Fibroblast of lung (primary cell): ENCODE measurements around the gene BAZ2A.

Experiments
- CTCF ChIP-seq, 2 donors: IDR thresholded peaks in 1 of 2; conservative IDR thresholded peaks in 1 of 2; 1 replicate in 1 of 2; 2 replicates in 1 of 2; pipeline ENCODE4 v1.5.1; 2011 to 2012; ENCODE audit warnings: low read length in 2 of 2, control low read depth in 1 of 2, inconsistent platforms in 1 of 2, low read depth in 1 of 2, mild to moderate bottlenecking in 1 of 2
- EZH2 ChIP-seq: IDR thresholded peaks from 2 replicates; pipeline ENCODE4 v1.5.1; 2012; ENCODE audit warnings: low read length, control low read depth, mild to moderate bottlenecking; ENCODE audit errors: missing control alignments

- TF ChIP-seq CTCF (conservative IDR thresholded peaks at IDR 0.05 in 1 of 2, IDR thresholded peaks at IDR 0.05 in 1 of 2; ENCODE audit: low read depth in 1 of 2, low read length in 2 of 2) (no peak), EZH2 (no peak)
Observed at GRCh38 chr12:56645201-56645716, 15.1 kb upstream of the BAZ2A start.
